SK-N-SH treated with all-trans-retinoic acid at 6 μM for 48 hours (cell line): Measurements from ENCODE around the gene BCAS4.

ENCODE experiments used
- GLIS3 ChIP-seq: fragments of 250-450 bp; sonication (Bioruptor Pico); IDR thresholded peaks from 2 replicates; pipeline ENCODE4 v1.5.0; 2020; ENCODE audit warnings: mild to moderate bottlenecking, moderate library complexity
- ISL1 ChIP-seq: fragments of 250-450 bp; sonication (Bioruptor Pico); IDR thresholded peaks from 2 replicates; pipeline ENCODE4 v2.1.2; 2022; ENCODE audit warnings: mild to moderate bottlenecking, moderate library complexity
- PATZ1 ChIP-seq: fragments of 250-450 bp; sonication (Bioruptor Pico); IDR thresholded peaks from 2 replicates; pipeline ENCODE4 v1.8.0; 2020; ENCODE audit warnings: mild to moderate bottlenecking, moderate library complexity, borderline replicate concordance
- RARB ChIP-seq: fragments of 250-450 bp; sonication (Bioruptor Pico); IDR thresholded peaks from 2 replicates; pipeline ENCODE4 v1.8.0; 2021; ENCODE audit warnings: mild to moderate bottlenecking, moderate library complexity
- SNAI2 ChIP-seq: fragments of 250-450 bp; sonication (Bioruptor Pico); IDR thresholded peaks from 2 replicates; pipeline ENCODE4 v1.5.0; 2020; ENCODE audit warnings: mild to moderate bottlenecking, moderate library complexity
- TOX ChIP-seq: fragments of 250-450 bp; sonication (Bioruptor Pico); IDR thresholded peaks from 2 replicates; pipeline ENCODE4 v1.8.0; 2021; ENCODE audit warnings: mild to moderate bottlenecking, moderate library complexity, borderline replicate concordance
- ZC3H10 ChIP-seq: fragments of 250-450 bp; sonication (Bioruptor Pico); IDR thresholded peaks from 2 replicates; pipeline ENCODE4 v1.5.1; 2021; ENCODE audit warnings: mild to moderate bottlenecking, moderate library complexity
- ZFP3 ChIP-seq: fragments of 250-450 bp; sonication (Bioruptor Pico); IDR thresholded peaks from 2 replicates; pipeline ENCODE4 v1.5.0; 2020; ENCODE audit warnings: mild to moderate bottlenecking, moderate library complexity
- ZNF8 ChIP-seq: fragments of 450-650 bp; formaldehyde crosslinking; IDR thresholded peaks from 2 replicates; pipeline ENCODE4 v1.5.0; 2020; ENCODE audit warnings: mild to moderate bottlenecking, moderate library complexity
- TF ChIP-seq, protein P1 (sequence below): fragments of 250-450 bp; sonication (Bioruptor Pico); IDR thresholded peaks from 2 replicates; pipeline ENCODE4 v1.5.1; 2020; ENCODE audit warnings: low read depth, mild to moderate bottlenecking, moderate library complexity
- TF ChIP-seq, protein P2 (sequence below): fragments of 250-450 bp; sonication (Bioruptor Pico); IDR thresholded peaks from 2 replicates; pipeline ENCODE4 v1.5.0; 2020; ENCODE audit warnings: mild to moderate bottlenecking, moderate library complexity

GRCh38 chr20:50814438-50815161 is 19.7 kb downstream of the BCAS4 start:
- TF ChIP-seq SNAI2 (no peak), ISL1 (CRISPR knock-in tag) (no peak), TOX (no peak), ZC3H10 (CRISPR knock-in tag) (no peak), GLIS3 (CRISPR knock-in tag) (no peak), PATZ1 (no peak), RARB (no peak), ZFP3 (no peak), ZNF8 (CRISPR knock-in tag) (no peak)
- TF ChIP-seq, protein P1, sequence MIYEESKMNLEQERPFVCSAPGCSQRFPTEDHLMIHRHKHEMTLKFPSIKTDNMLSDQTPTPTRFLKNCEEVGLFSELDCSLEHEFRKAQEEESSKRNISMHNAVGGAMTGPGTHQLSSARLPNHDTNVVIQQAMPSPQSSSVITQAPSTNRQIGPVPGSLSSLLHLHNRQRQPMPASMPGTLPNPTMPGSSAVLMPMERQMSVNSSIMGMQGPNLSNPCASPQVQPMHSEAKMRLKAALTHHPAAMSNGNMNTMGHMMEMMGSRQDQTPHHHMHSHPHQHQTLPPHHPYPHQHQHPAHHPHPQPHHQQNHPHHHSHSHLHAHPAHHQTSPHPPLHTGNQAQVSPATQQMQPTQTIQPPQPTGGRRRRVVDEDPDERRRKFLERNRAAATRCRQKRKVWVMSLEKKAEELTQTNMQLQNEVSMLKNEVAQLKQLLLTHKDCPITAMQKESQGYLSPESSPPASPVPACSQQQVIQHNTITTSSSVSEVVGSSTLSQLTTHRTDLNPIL (CRISPR knock-in tag): no peak
- TF ChIP-seq, protein P2, sequence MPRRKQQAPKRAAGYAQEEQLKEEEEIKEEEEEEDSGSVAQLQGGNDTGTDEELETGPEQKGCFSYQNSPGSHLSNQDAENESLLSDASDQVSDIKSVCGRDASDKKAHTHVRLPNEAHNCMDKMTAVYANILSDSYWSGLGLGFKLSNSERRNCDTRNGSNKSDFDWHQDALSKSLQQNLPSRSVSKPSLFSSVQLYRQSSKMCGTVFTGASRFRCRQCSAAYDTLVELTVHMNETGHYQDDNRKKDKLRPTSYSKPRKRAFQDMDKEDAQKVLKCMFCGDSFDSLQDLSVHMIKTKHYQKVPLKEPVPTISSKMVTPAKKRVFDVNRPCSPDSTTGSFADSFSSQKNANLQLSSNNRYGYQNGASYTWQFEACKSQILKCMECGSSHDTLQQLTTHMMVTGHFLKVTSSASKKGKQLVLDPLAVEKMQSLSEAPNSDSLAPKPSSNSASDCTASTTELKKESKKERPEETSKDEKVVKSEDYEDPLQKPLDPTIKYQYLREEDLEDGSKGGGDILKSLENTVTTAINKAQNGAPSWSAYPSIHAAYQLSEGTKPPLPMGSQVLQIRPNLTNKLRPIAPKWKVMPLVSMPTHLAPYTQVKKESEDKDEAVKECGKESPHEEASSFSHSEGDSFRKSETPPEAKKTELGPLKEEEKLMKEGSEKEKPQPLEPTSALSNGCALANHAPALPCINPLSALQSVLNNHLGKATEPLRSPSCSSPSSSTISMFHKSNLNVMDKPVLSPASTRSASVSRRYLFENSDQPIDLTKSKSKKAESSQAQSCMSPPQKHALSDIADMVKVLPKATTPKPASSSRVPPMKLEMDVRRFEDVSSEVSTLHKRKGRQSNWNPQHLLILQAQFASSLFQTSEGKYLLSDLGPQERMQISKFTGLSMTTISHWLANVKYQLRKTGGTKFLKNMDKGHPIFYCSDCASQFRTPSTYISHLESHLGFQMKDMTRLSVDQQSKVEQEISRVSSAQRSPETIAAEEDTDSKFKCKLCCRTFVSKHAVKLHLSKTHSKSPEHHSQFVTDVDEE: no peak
